SU-DHL-6 (cell line): ENCODE data around the gene SLC7A8.

Source experiments
- H2AFZ ChIP-seq: fragments of 200-600 bp; sonication (generic); 2 replicates; pipeline ENCODE4 v1.6.1; 2014; ENCODE audit warnings: low read depth, mild to moderate bottlenecking, moderate library complexity, mixed read lengths, antibody characterized with exemption, low read length; ENCODE audit not compliant: severe bottlenecking
- H3F3A ChIP-seq: fragments of 200-600 bp; shearing (Covaris generic); 2 replicates; pipeline ENCODE4 v1.6.0; 2016; ENCODE audit warnings: antibody characterized with exemption, mild to moderate bottlenecking; ENCODE audit not compliant: insufficient read depth
- H3K27ac ChIP-seq: fragments of 200-600 bp; sonication (generic); 2 replicates; pipeline ENCODE4 v1.5.1; 2016; ENCODE audit warnings: low read depth, mild to moderate bottlenecking, low read length, moderate library complexity, mixed read lengths
- H3K27me3 ChIP-seq: fragments of 200-600 bp; sonication (generic), shearing (Covaris generic); 2 replicates; pipeline ENCODE4 v1.6.0; 2014; ENCODE audit warnings: mild to moderate bottlenecking, low read length
- H3K36me3 ChIP-seq: fragments of 200-600 bp; sonication (generic); 2 replicates; pipeline ENCODE4 v1.6.1; 2014; ENCODE audit warnings: mild to moderate bottlenecking, low read length, mixed read lengths
- H3K4me2 ChIP-seq: fragments of 300-600, 200-600 bp; shearing (Covaris generic), sonication (generic); 2 replicates; pipeline ENCODE4 v1.6.0; 2014; ENCODE audit warnings: low read length, low read depth, mild to moderate bottlenecking; ENCODE audit not compliant: poor library complexity, severe bottlenecking
- H3K4me3 ChIP-seq: fragments of 200-600 bp; sonication (generic); 2 replicates; pipeline ENCODE4 v1.5.1; 2014; ENCODE audit warnings: antibody characterized with exemption, low read length, mild to moderate bottlenecking, mixed read lengths; ENCODE audit not compliant: insufficient read depth, poor library complexity, severe bottlenecking
- H3K79me2 ChIP-seq: fragments of 200-600 bp; sonication (generic); 2 replicates; pipeline ENCODE4 v1.6.1; 2014; ENCODE audit warnings: mild to moderate bottlenecking, low read length, moderate library complexity; ENCODE audit not compliant: insufficient read depth
- H3K9ac ChIP-seq: fragments of 200-600 bp; sonication (generic); 2 replicates; pipeline ENCODE4 v1.7.0; 2014; ENCODE audit warnings: mild to moderate bottlenecking, low read length
- H3K9me2 ChIP-seq: fragments of 200-600 bp; sonication (generic); replicated peaks from 2 replicates; pipeline ENCODE4 v1.6.1; 2014; ENCODE audit warnings: low read length; ENCODE audit not compliant: insufficient read depth
- H3K9me3 ChIP-seq: fragments of 200-600 bp; sonication (generic); 2 replicates; pipeline ENCODE4 v1.6.1; 2014; ENCODE audit warnings: low read length, mixed read lengths; ENCODE audit not compliant: insufficient read depth
- H4K20me1 ChIP-seq: fragments of 200-600 bp; sonication (generic); 2 replicates; pipeline ENCODE4 v1.6.1; 2014; ENCODE audit warnings: low read depth, mild to moderate bottlenecking, antibody characterized with exemption, low read length, moderate library complexity, mixed read lengths
- CTCF ChIP-seq: fragments of 200-600 bp; sonication (generic); IDR thresholded peaks from one replicate; pipeline ENCODE4 v1.5.1; 2017; ENCODE audit warnings: antibody characterized with exemption, mild to moderate bottlenecking, low read length, moderate library complexity; ENCODE audit not compliant: insufficient read depth, poor library complexity, severe bottlenecking
- EZH2phosphoT487 ChIP-seq: fragments of 200-600 bp; sonication (generic), shearing (Covaris generic); conservative IDR thresholded peaks from 2 replicates; pipeline ENCODE4 v1.6.1; 2018; ENCODE audit warnings: mild to moderate bottlenecking, antibody characterized with exemption, low read length, moderate library complexity, mixed read lengths

SLC7A8 gene

GRCh38 chr14:23173796-23174195 lies 9.7 kb downstream of the SLC7A8 start:
- Histone ChIP-seq H3K4me3 (no peak overlapping the region), H3K36me3 (no peaks in the 10 kb centered on the region), H3K9me3 (no peaks in the 10 kb centered on the region), H4K20me1 (no peaks in the 10 kb centered on the region), H3F3A (no peaks in the 10 kb centered on the region), H2AFZ (no peak overlapping the region), H3K79me2 (no peaks in the 10 kb centered on the region), H3K27me3 (no peaks in the 10 kb centered on the region), H3K9ac (no peak overlapping the region), H3K4me2 (no peak overlapping the region), H3K27ac (no peak overlapping the region), H3K9me2 (no peaks in the 10 kb centered on the region)
- TF ChIP-seq CTCF (no peak), EZH2phosphoT487 (no peak)

GRCh38 chr14:23173031-23173430 lies 10.4 kb downstream of the SLC7A8 start:
- Histone ChIP-seq H3K27ac (no peak overlapping the region), H3K4me2 (no peak overlapping the region), H4K20me1 (no peaks in the 10 kb centered on the region), H3K27me3 (no peaks in the 10 kb centered on the region), H3K9me2 (no peaks in the 10 kb centered on the region), H3K9me3 (no peaks in the 10 kb centered on the region), H3F3A (no peaks in the 10 kb centered on the region), H3K9ac (no peak overlapping the region), H3K4me3 (no peak overlapping the region), H3K79me2 (no peaks in the 10 kb centered on the region), H3K36me3 (no peaks in the 10 kb centered on the region), H2AFZ (no peak overlapping the region)
- TF ChIP-seq EZH2phosphoT487 (no peak), CTCF (no peak)

GRCh38 chr14:23172574-23172973 lies 10.9 kb downstream of the SLC7A8 start:
- Histone ChIP-seq H2AFZ (no peak overlapping the region), H3K79me2 (no peaks in the 10 kb centered on the region), H3K27ac (no peak overlapping the region), H3K9me2 (no peaks in the 10 kb centered on the region), H3K9me3 (no peaks in the 10 kb centered on the region), H3K4me3 (no peak overlapping the region), H3K27me3 (no peaks in the 10 kb centered on the region), H3F3A (no peaks in the 10 kb centered on the region), H4K20me1 (no peaks in the 10 kb centered on the region), H3K9ac (no peak overlapping the region), H3K4me2 (no peak overlapping the region), H3K36me3 (no peaks in the 10 kb centered on the region)
- TF ChIP-seq EZH2phosphoT487 = no peak
- no peak for TF ChIP-seq CTCF
